Peyer's patch (tissue), 4 donors: Measurements from ENCODE around the gene PCDHGB5.

Experiments
- POLR2A ChIP-seq, 2 donors: fragments of 450-650 bp; IDR thresholded peaks; one replicate each; pipeline ENCODE4 v1.5.1; 2017; ENCODE audit warnings: antibody characterized with exemption in 2 of 2, mild to moderate bottlenecking in 2 of 2, moderate library complexity in 2 of 2
- TF ChIP-seq, protein P1 (sequence below), 6 experiments: fragments of 450-650 bp in 4 of 6; fragments of 200-600 bp in 2 of 6; sonication (generic) in 1 of 6; IDR thresholded peaks; one replicate each; pipeline ENCODE4 v1.5.1; 2017 to 2019; ENCODE audit warnings: antibody characterized with exemption in 6 of 6, mild to moderate bottlenecking in 3 of 6, moderate library complexity in 1 of 6

DNA sequence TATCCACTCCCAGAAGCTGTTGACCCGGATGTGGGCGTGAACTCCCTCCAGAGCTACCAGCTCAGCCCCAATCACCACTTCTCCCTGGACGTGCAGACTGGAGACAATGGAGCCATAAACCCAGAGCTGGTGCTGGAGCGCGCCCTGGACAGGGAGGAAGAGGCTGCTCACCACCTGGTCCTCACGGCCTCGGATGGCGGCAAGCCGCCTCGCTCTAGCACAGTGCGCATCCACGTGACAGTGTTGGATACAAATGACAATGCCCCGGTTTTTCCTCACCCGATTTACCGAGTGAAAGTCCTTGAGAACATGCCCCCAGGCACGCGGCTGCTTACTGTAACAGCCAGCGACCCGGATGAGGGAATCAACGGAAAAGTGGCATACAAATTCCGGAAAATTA lies 4.5 kb upstream of the PCDHGB5 start:
- TF ChIP-seq, protein P1, sequence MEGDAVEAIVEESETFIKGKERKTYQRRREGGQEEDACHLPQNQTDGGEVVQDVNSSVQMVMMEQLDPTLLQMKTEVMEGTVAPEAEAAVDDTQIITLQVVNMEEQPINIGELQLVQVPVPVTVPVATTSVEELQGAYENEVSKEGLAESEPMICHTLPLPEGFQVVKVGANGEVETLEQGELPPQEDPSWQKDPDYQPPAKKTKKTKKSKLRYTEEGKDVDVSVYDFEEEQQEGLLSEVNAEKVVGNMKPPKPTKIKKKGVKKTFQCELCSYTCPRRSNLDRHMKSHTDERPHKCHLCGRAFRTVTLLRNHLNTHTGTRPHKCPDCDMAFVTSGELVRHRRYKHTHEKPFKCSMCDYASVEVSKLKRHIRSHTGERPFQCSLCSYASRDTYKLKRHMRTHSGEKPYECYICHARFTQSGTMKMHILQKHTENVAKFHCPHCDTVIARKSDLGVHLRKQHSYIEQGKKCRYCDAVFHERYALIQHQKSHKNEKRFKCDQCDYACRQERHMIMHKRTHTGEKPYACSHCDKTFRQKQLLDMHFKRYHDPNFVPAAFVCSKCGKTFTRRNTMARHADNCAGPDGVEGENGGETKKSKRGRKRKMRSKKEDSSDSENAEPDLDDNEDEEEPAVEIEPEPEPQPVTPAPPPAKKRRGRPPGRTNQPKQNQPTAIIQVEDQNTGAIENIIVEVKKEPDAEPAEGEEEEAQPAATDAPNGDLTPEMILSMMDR (IDR thresholded peaks at IDR 0.05): no peak
- no peak for TF ChIP-seq POLR2A (IDR thresholded peaks at IDR 0.05)
